HepG2 (cell line): ENCODE results near the gene CT55. TPM values are rescaled to one million over a fixed set of nuclear protein-coding genes. Genes with fewer than 3 reads are reported as not detected.
"Not testable (repeated sequence)": the region's sequence is repeated elsewhere in the genome, so short reads cannot be mapped to it uniquely, and the experiment has no call there.

Experiments used
- ATAC-seq: fragments of 200-7000 bp; cut with Tn5 transposase; 3 replicates; pipeline ENCODE4 v1.9.1; 2020; ENCODE audit warnings: mild to moderate bottlenecking, moderate library complexity
- BruUV-seq: library from RNA; stranded (reverse); fragments of 400-500 nt; replicated peaks from 2 replicates; lab custom pipeline; 2021; lab: Mats Ljungman, UMichigan
- CTCF ChIA-PET: fragments of 300-600 bp; formaldehyde crosslinking; extraction: SDS; loops from one replicate; lab custom pipeline; 2021; ENCODE audit warnings: low total read pairs, inconsistent platforms, low intra/inter-chr PET ratio; lab: Yijun Ruan, JAX
- POLR2A ChIA-PET: fragments of 350-600 bp; sonication (Branson Sonifier 250); formaldehyde crosslinking; loops from one replicate; lab custom pipeline; 2020; ENCODE audit warnings: antibody characterized with exemption, inconsistent platforms; lab: Yijun Ruan, JAX
- DNase-seq: peaks from one replicate; pipeline ENCODE4 v3.0.0-alpha.2; 2015; ENCODE audit warnings: low spot score
- FAIRE-seq: peaks from 3 replicates; lab custom pipeline; 2011; peaks lifted over from hg19 to GRCh38; lab: Jason Lieb, UNC
- H2AFZ ChIP-seq: one replicate; pipeline ENCODE4 v1.6.1; 2011; ENCODE audit warnings: low read length, inconsistent platforms
- H3K27ac ChIP-seq: fragments of 300-600 bp; 3 replicates; pipeline ENCODE4 v1.8.0; 2011; ENCODE audit warnings: mixed run types, mild to moderate bottlenecking, mixed read lengths, low read length, inconsistent platforms; ENCODE audit not compliant: insufficient read depth; ENCODE audit errors: extremely low read length
- H3K27me3 ChIP-seq, 2 experiments: fragments of 200-600 bp in 1 of 2; 2 replicates in 1 of 2; 3 replicates in 1 of 2; pipeline versions ENCODE4 v1.6.0 to v1.8.0; 2011; ENCODE audit warnings: low read length in 2 of 2, mild to moderate bottlenecking in 2 of 2, moderate library complexity in 2 of 2, inconsistent platforms in 1 of 2; ENCODE audit not compliant: insufficient read depth in 2 of 2, control insufficient read depth in 1 of 2
- H3K36me3 ChIP-seq, 2 experiments: fragments of 200-600 bp in 1 of 2; replicated peaks in 1 of 2; 2 replicates in 1 of 2; 3 replicates in 1 of 2; pipeline versions ENCODE4 v1.5.1 to v1.8.0; 2011; ENCODE audit warnings: low read length in 2 of 2, inconsistent platforms in 1 of 2; ENCODE audit not compliant: insufficient read depth in 2 of 2, control insufficient read depth in 1 of 2
- H3K4me1 ChIP-seq: 2 replicates; pipeline ENCODE4 v1.5.1; 2012; ENCODE audit warnings: low read length, inconsistent platforms; ENCODE audit not compliant: insufficient read depth
- H3K4me2 ChIP-seq: 2 replicates; pipeline ENCODE4 v1.6.0; 2011; ENCODE audit warnings: low read depth, low read length, inconsistent platforms
- H3K4me3 ChIP-seq, 3 experiments: fragments of 200-600 bp in 1 of 3; sonication (generic), shearing (Covaris generic) in 1 of 3; replicated peaks in 1 of 3; 2 replicates each; pipeline ENCODE4 v1.5.1; 2011 to 2016; ENCODE audit warnings: low read length in 3 of 3, inconsistent platforms in 2 of 3, low read depth in 2 of 3, mild to moderate bottlenecking in 2 of 3, control low read depth in 1 of 3, mixed read lengths in 1 of 3; ENCODE audit not compliant: insufficient read depth in 1 of 3
- H3K79me2 ChIP-seq: one replicate; pipeline ENCODE4 v1.6.1; 2011; ENCODE audit warnings: low read length, inconsistent platforms; ENCODE audit not compliant: insufficient read depth
- H3K9ac ChIP-seq: 2 replicates; pipeline ENCODE4 v1.6.0; 2011; ENCODE audit warnings: mild to moderate bottlenecking, low read depth, low read length, inconsistent platforms; ENCODE audit not compliant: insufficient read depth
- H3K9me3 ChIP-seq: 2 replicates; pipeline ENCODE4 v1.5.1; 2012; ENCODE audit warnings: mild to moderate bottlenecking, low read length
- H4K20me1 ChIP-seq: 2 replicates; pipeline ENCODE4 v1.6.0; 2011; ENCODE audit warnings: inconsistent platforms, mild to moderate bottlenecking, low read length, moderate library complexity; ENCODE audit not compliant: insufficient read depth
- HNF4A ChIP-seq: sonication (generic); formaldehyde crosslinking; IDR thresholded peaks from 2 replicates; pipeline ENCODE4 v1.4.0; 2020; ENCODE audit warnings: missing genetic modification reagents
- IKZF5 ChIP-seq: IDR thresholded peaks from 2 replicates; pipeline ENCODE4 v1.6.1; 2018; ENCODE audit warnings: missing genetic modification reagents, mild to moderate bottlenecking, missing compliant biosample characterization
- KLF16 ChIP-seq, 2 experiments: sonication (generic) in 1 of 2; formaldehyde crosslinking in 1 of 2; IDR thresholded peaks; 2 replicates each; pipeline versions ENCODE4 v1.6.1 to v1.8.0; 2016 to 2023; ENCODE audit warnings: missing genetic modification reagents in 2 of 2, missing compliant biosample characterization in 1 of 2
- PRMT3 ChIP-seq: sonication (generic); formaldehyde crosslinking; IDR thresholded peaks from 2 replicates; pipeline ENCODE4 v1.8.1; 2022; ENCODE audit warnings: low read depth, mild to moderate bottlenecking, moderate library complexity, missing genetic modification reagents, borderline replicate concordance
- ZBTB44 ChIP-seq: sonication (generic); formaldehyde crosslinking; IDR thresholded peaks from 2 replicates; pipeline ENCODE4 v1.4.0; 2020; ENCODE audit warnings: missing genetic modification reagents
- ZNF331 ChIP-seq: sonication (generic); formaldehyde crosslinking; IDR thresholded peaks from 2 replicates; pipeline ENCODE4 v1.4.0; 2020; ENCODE audit warnings: missing genetic modification reagents
- WGBS: methylation state at CpG from one replicate; pipeline ENCODE4 v1.1.6; 2017; ENCODE audit warnings: low lambda C conversion rate; 5-methylcytosine and 5-hydroxymethylcytosine counted together
- in situ Hi-C: cut with HindIII; loops from 2 replicates; pipeline ENCODE4 v1.10.0; 2017; ENCODE audit warnings: low pct_unique_long_range_greater_than_20kb; ENCODE audit not compliant: extremely low pct_ligation_motif_present
- intact Hi-C: fragments of 100-400 bp; cut with micrococcal nuclease; formaldehyde crosslinking; loops from one replicate; pipeline ENCODE4 v1.10.0; 2022; ENCODE audit not compliant: unreplicated experiment
- polyA plus RNA-seq, 8 experiments: library from polyadenylated mRNA; depleted of rRNA in 3 of 8; stranded (reverse) in 7 of 8; unstranded in 1 of 8; fragments of >200 nt; fragmentation: Illumina TruSeq in 4 of 8; extraction: Trizol in 4 of 8; gene quantifications; 2 replicates each; pipeline versions ENCODE4 v1.2.1 to v1.2.3, GENCODE V29; 2011 to 2016; ENCODE audit warnings: low read depth in 4 of 8, missing spikeins in 1 of 8, mixed read lengths in 1 of 8; ENCODE audit not compliant: insufficient read depth in 1 of 8
- total RNA-seq, 5 experiments: library from RNA; depleted of rRNA; stranded (reverse); fragments of >200 nt; fragmentation: Illumina TruSeq; extraction: Trizol; gene quantifications; 2 replicates each; pipeline ENCODE4 v1.2.3, GENCODE V29; 2016; ENCODE audit warnings: low read depth in 1 of 5

The CT55 gene
- total and polyA plus RNA-seq, 2 of the 13 experiments (the other 11 are each of a cell fraction or from before 2014, with no cell fraction given) = 0.08 to 0.15 TPM

GRCh38 chrX:135170468-135170867 is 730 bp downstream of the CT55 start:
- ChIA-PET POLR2A (no interaction called here), CTCF (no interaction called here)
- Histone ChIP-seq H3K79me2 (no peaks in the 10 kb centered on the region), H3K4me1 (no peaks in the 10 kb centered on the region), H4K20me1 (no peaks in the 10 kb centered on the region), H3K36me3 (no peaks in the 10 kb centered on the region), H2AFZ (no peak overlapping the region), H3K9me3 (no peaks in the 10 kb centered on the region), H3K4me3 (no peak overlapping the region), H3K9ac (no peak overlapping the region), H3K4me2 (no peak overlapping the region), H3K27ac (no peak overlapping the region), H3K27me3 (0 out of 5 replicates have a peak, but pooled peaks cover 0 to 3% of the 10 kb centered on the region in 2 experiments)
- FAIRE-seq (no peak), ATAC-seq (no peak), DNase-seq (no peak)
- no TSS peak for BruUV-seq
- no peak for TF ChIP-seq HNF4A (CRISPR knock-in tag)
- no peak for TF ChIP-seq ZNF331 (CRISPR knock-in tag)
- no peak for TF ChIP-seq PRMT3 (CRISPR knock-in tag)
- no peak for TF ChIP-seq ZBTB44 (CRISPR knock-in tag)
- no peak for TF ChIP-seq IKZF5 (CRISPR knock-in tag)
- no peak for TF ChIP-seq KLF16 (CRISPR knock-in tag; IDR thresholded peaks at IDR 0.05)
- WGBS = 45% methylated on average over 10 of the region's 10 CpGs
- in situ Hi-C loops = no loop called here
- intact Hi-C loops = no loop called here

DNA sequence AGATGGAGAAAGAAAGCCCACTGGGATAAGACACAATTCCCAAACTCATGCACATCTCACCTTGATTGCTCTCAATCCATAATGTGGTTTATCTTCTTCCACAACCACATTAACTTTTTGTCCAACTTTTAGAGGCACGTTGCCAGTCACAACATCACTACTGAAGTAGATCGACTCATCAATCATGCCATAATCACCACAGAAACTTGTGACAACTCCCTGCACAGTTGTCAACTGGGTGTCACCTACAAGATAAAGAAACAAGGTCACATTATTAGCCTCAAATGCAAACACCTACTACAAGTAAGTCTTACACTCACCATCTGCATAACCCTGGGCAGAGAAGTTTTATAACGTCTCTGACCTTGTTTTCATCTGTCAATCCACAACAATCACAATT is 1.7 kb downstream of the CT55 start:
- intact Hi-C loops, H3K4me3 ChIP-seq, FAIRE-seq, H3K27me3 ChIP-seq, H3K27ac ChIP-seq, H3K9me3 ChIP-seq, ATAC-seq, H3K9ac ChIP-seq, CTCF ChIA-PET, H2AFZ ChIP-seq, BruUV-seq, in situ Hi-C loops, POLR2A ChIA-PET, H3K4me1 ChIP-seq, DNase-seq, H4K20me1 ChIP-seq, H3K36me3 ChIP-seq, H3K4me2 ChIP-seq, H3K79me2 ChIP-seq: not testable (repeated sequence)
- 29% methylated on average over 2 of the region's 3 CpGs for WGBS
